H9 (cell line): ENCODE results near the gene BEST2. TPM values are rescaled to one million over a fixed set of nuclear protein-coding genes. Genes with fewer than 3 reads are reported as not detected.

Experiments
- DNase-seq: peaks from one replicate; pipeline ENCODE4 v3.0.0-alpha.2; 2017
- H2AFZ ChIP-seq: one replicate; pipeline ENCODE4 v1.6.1; 2013; ENCODE audit warnings: mild to moderate bottlenecking, low read length, control low read depth, moderate library complexity
- H2AK5ac ChIP-seq: 2 replicates; pipeline ENCODE4 v1.6.1; 2013; ENCODE audit warnings: low read length, control low read depth, mixed read lengths; ENCODE audit not compliant: insufficient read length
- H2BK120ac ChIP-seq: one replicate; pipeline ENCODE4 v1.6.1; 2013; ENCODE audit warnings: low read depth, mild to moderate bottlenecking, low read length, control low read depth, inconsistent platforms; ENCODE audit not compliant: poor library complexity, severe bottlenecking
- H2BK12ac ChIP-seq: 2 replicates; pipeline ENCODE4 v1.6.1; 2013; ENCODE audit warnings: low read length, control low read depth, mixed read lengths, low read depth; ENCODE audit not compliant: insufficient read length
- H2BK15ac ChIP-seq: 2 replicates; pipeline ENCODE4 v1.6.1; 2013; ENCODE audit warnings: low read depth, low read length, control low read depth
- H2BK20ac ChIP-seq: one replicate; pipeline ENCODE4 v1.6.1; 2013; ENCODE audit warnings: low read depth, mild to moderate bottlenecking, low read length, control low read depth, inconsistent platforms; ENCODE audit not compliant: poor library complexity, severe bottlenecking
- H2BK5ac ChIP-seq: 2 replicates; pipeline ENCODE4 v1.6.1; 2013; ENCODE audit warnings: low read length, control low read depth, mixed read lengths; ENCODE audit not compliant: insufficient read length
- H3K14ac ChIP-seq: 2 replicates; pipeline ENCODE4 v1.6.1; 2013; ENCODE audit warnings: low read length, control low read depth; ENCODE audit not compliant: insufficient read depth
- H3K18ac ChIP-seq: 2 replicates; pipeline ENCODE4 v1.6.1; 2013; ENCODE audit warnings: low read depth, mild to moderate bottlenecking, mixed read lengths, low read length, control low read depth; ENCODE audit not compliant: insufficient read length
- H3K23ac ChIP-seq: 2 replicates; pipeline ENCODE4 v1.6.1; 2013; ENCODE audit warnings: low read length, control low read depth, mixed read lengths, low read depth; ENCODE audit not compliant: insufficient read length
- H3K23me2 ChIP-seq: 2 replicates; pipeline ENCODE4 v1.6.1; 2013; ENCODE audit warnings: low read depth, mild to moderate bottlenecking, mixed read lengths, low read length, control low read depth; ENCODE audit not compliant: insufficient read length, poor library complexity, severe bottlenecking
- H3K27ac ChIP-seq: 2 replicates; pipeline ENCODE4 v1.5.1; 2013; ENCODE audit warnings: low read length, control low read depth, mixed read lengths, low read depth; ENCODE audit not compliant: insufficient read length
- H3K27me3 ChIP-seq: 2 replicates; pipeline ENCODE4 v1.6.1; 2013; ENCODE audit warnings: low read length, control low read depth, inconsistent platforms; ENCODE audit not compliant: insufficient read depth
- H3K4ac ChIP-seq: 2 replicates; pipeline ENCODE4 v1.6.1; 2013; ENCODE audit warnings: low read depth, mild to moderate bottlenecking, control low read depth, inconsistent platforms, low read length, moderate library complexity
- H3K4me1 ChIP-seq: 2 replicates; pipeline ENCODE4 v1.6.1; 2013; ENCODE audit warnings: low read length, control low read depth, inconsistent platforms; ENCODE audit not compliant: insufficient read depth
- H3K4me2 ChIP-seq: 2 replicates; pipeline ENCODE4 v1.6.1; 2013; ENCODE audit warnings: low read length, control low read depth, mixed read lengths; ENCODE audit not compliant: insufficient read length, insufficient read depth
- H3K56ac ChIP-seq: 2 replicates; pipeline ENCODE4 v1.6.1; 2013; ENCODE audit warnings: low read depth, mild to moderate bottlenecking, mixed read lengths, low read length, control low read depth; ENCODE audit not compliant: insufficient read length
- H3K79me1 ChIP-seq: 2 replicates; pipeline ENCODE4 v1.6.1; 2013; ENCODE audit warnings: low read depth, mild to moderate bottlenecking, moderate library complexity, low read length, control low read depth, inconsistent platforms; ENCODE audit not compliant: insufficient read depth, poor library complexity, severe bottlenecking
- H3K79me2 ChIP-seq: 2 replicates; pipeline ENCODE4 v1.6.1; 2013; ENCODE audit warnings: low read length, control low read depth, inconsistent platforms; ENCODE audit not compliant: insufficient read depth
- H3K9ac ChIP-seq: 2 replicates; pipeline ENCODE4 v1.6.1; 2013; ENCODE audit warnings: low read length, control low read depth, mixed read lengths; ENCODE audit not compliant: insufficient read length; ENCODE audit errors: extremely low read depth
- H3K9me3 ChIP-seq: one replicate; pipeline ENCODE4 v1.6.1; 2013; ENCODE audit warnings: low read depth, low read length, inconsistent platforms; ENCODE audit not compliant: control insufficient read depth
- H3T11ph ChIP-seq: one replicate; pipeline ENCODE4 v1.6.1; 2013; ENCODE audit warnings: mild to moderate bottlenecking, low read length, control low read depth, inconsistent platforms
- H4K20me1 ChIP-seq: one replicate; pipeline ENCODE4 v1.6.1; 2013; ENCODE audit not compliant: control insufficient read depth, insufficient read length, insufficient read depth
- H4K5ac ChIP-seq: 2 replicates; pipeline ENCODE4 v1.6.1; 2013; ENCODE audit warnings: low read depth, mild to moderate bottlenecking, mixed read lengths, low read length, control low read depth; ENCODE audit not compliant: insufficient read length
- H4K8ac ChIP-seq: replicated peaks from 2 replicates; pipeline ENCODE4 v1.6.1; 2013; ENCODE audit warnings: low read length, control low read depth, mixed read lengths, low read depth; ENCODE audit not compliant: insufficient read length
- H4K91ac ChIP-seq: 2 replicates; pipeline ENCODE4 v1.6.1; 2013; ENCODE audit warnings: low read depth, mild to moderate bottlenecking, moderate library complexity, mixed read lengths, low read length, control low read depth; ENCODE audit not compliant: insufficient read length
- H3K27ac Mint-ChIP-seq, 3 experiments: 2 replicates in 2 of 3; 3 replicates in 1 of 3; pipeline ENCODE4 v1.8.0; 2020 to 2021; ENCODE audit warnings: mixed read lengths in 3 of 3, mild to moderate bottlenecking in 1 of 3, moderate library complexity in 1 of 3
- H3K27me3 Mint-ChIP-seq: 2 replicates; pipeline ENCODE4 v1.8.0; 2021; ENCODE audit warnings: low read depth, mild to moderate bottlenecking, moderate library complexity, mixed read lengths
- H3K36me3 Mint-ChIP-seq, 3 experiments: 2 replicates in 2 of 3; 3 replicates in 1 of 3; pipeline ENCODE4 v1.8.0; 2020 to 2021; ENCODE audit warnings: low read depth in 3 of 3, mixed read lengths in 3 of 3; ENCODE audit not compliant: insufficient read depth in 1 of 3
- H3K4me1 Mint-ChIP-seq, 2 experiments: 2 replicates each; pipeline ENCODE4 v1.8.0; 2020; ENCODE audit warnings: mixed read lengths in 2 of 2
- H3K4me3 Mint-ChIP-seq, 2 experiments: 2 replicates in 1 of 2; 3 replicates in 1 of 2; pipeline ENCODE4 v1.8.0; 2020 to 2021; ENCODE audit warnings: mild to moderate bottlenecking in 2 of 2, mixed read lengths in 2 of 2, moderate library complexity in 1 of 2
- H3K9me3 Mint-ChIP-seq, 2 experiments: 2 replicates in 1 of 2; 3 replicates in 1 of 2; pipeline ENCODE4 v1.8.0; 2020; ENCODE audit warnings: mild to moderate bottlenecking in 2 of 2, mixed read lengths in 2 of 2, moderate library complexity in 1 of 2
- WGBS: extraction: QIAGEN DNeasy Blood & Tissue Kit; methylation state at CpG from one replicate; pipeline ENCODE4 v1.1.7; 2013; ENCODE audit warnings: missing lambda C conversion rate, low lambda C conversion rate, mixed read lengths; ENCODE audit not compliant: insufficient read length; ENCODE audit errors: extremely low coverage; 5-methylcytosine and 5-hydroxymethylcytosine counted together
- total RNA-seq: library from RNA; stranded (reverse); gene quantifications from 2 replicates; pipeline ENCODE4 v1.2.1, GENCODE V29; 2021
- TF ChIP-seq, protein P1 (sequence below): fragments of 200-600 bp; sonication (generic); conservative IDR thresholded peaks from 3 replicates; pipeline ENCODE4 v1.8.0; 2021; ENCODE audit warnings: antibody characterized with exemption, mild to moderate bottlenecking

Gene BEST2
- total RNA-seq, 1 experiment from 2014 or later = 1.6 TPM

- H3K4me2 ChIP-seq = peak overlapping the region; percentile 66
- H3K9ac ChIP-seq = peak overlapping the region; percentile 83
- no peak overlapping the region for H3K18ac ChIP-seq
- no peak overlapping the region for H3K14ac ChIP-seq
- H3K79me1 ChIP-seq = peaks cover 10% of the 10 kb centered on the region
- no peaks in the 10 kb centered on the region for H4K20me1 ChIP-seq
- H3K79me2 ChIP-seq = peaks cover 26% of the 10 kb centered on the region; the same call in 1 of the 2 replicates
- no peak overlapping the region for H3T11ph ChIP-seq
- H2BK20ac ChIP-seq = no peak overlapping the region
- Mint-ChIP-seq H3K4me1 (peaks cover 15 to 18% of the 10 kb centered on the region in 2 experiments), H3K27ac (peak overlapping the region; percentile 96 to 98 (median 98); a peak in 6 of 7 replicates), H3K4me3 (peak overlapping the region; percentile 97), H3K9me3 (no peaks in the 10 kb centered on the region), H3K27me3 (no peaks in the 10 kb centered on the region), H3K36me3 (peaks cover 33 to 46% (median 34%) of the 10 kb centered on the region in 3 experiments; a peak in 6 of 7 replicates)
- peaks cover 22% of the 10 kb centered on the region for H3K23me2 ChIP-seq
- H3K4ac ChIP-seq = no peak overlapping the region
- H3K27ac ChIP-seq = no peak overlapping the region
- no peak overlapping the region for H2BK120ac ChIP-seq
- no peaks in the 10 kb centered on the region for H3K4me1 ChIP-seq
- H4K5ac ChIP-seq = no peak overlapping the region
- no peak overlapping the region for H4K8ac ChIP-seq
- WGBS = no CpG with 5 or more reads among the region's 59 CpGs
- H2AK5ac ChIP-seq = no peak overlapping the region
- no peak overlapping the region for H2BK5ac ChIP-seq
- no peak overlapping the region for H3K56ac ChIP-seq
- no peaks in the 10 kb centered on the region for H3K27me3 ChIP-seq
- TF ChIP-seq, protein P1, sequence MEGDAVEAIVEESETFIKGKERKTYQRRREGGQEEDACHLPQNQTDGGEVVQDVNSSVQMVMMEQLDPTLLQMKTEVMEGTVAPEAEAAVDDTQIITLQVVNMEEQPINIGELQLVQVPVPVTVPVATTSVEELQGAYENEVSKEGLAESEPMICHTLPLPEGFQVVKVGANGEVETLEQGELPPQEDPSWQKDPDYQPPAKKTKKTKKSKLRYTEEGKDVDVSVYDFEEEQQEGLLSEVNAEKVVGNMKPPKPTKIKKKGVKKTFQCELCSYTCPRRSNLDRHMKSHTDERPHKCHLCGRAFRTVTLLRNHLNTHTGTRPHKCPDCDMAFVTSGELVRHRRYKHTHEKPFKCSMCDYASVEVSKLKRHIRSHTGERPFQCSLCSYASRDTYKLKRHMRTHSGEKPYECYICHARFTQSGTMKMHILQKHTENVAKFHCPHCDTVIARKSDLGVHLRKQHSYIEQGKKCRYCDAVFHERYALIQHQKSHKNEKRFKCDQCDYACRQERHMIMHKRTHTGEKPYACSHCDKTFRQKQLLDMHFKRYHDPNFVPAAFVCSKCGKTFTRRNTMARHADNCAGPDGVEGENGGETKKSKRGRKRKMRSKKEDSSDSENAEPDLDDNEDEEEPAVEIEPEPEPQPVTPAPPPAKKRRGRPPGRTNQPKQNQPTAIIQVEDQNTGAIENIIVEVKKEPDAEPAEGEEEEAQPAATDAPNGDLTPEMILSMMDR = no peak
- H4K91ac ChIP-seq = no peak overlapping the region
- H2BK15ac ChIP-seq = no peak overlapping the region
- H3K23ac ChIP-seq = no peak overlapping the region
- H2BK12ac ChIP-seq = no peak overlapping the region
- no peak for DNase-seq
- H2AFZ ChIP-seq = no peak overlapping the region
- H3K9me3 ChIP-seq = no peaks in the 10 kb centered on the region
These were observed 30.5 kb upstream of the BEST2 start for GRCh38 chr19:12720851-12721655.
